Left ventricle myocardium superior (tissue), 1 donor: Measurements from ENCODE around the gene SUB1. TPM values are rescaled to one million over a fixed set of nuclear protein-coding genes. Genes with fewer than 3 reads are reported as not detected.
"Not testable (repeated sequence)": the region's sequence is repeated elsewhere in the genome, so short reads cannot be mapped to it uniquely, and the experiment has no call there.

Experiments
- ATAC-seq: fragments of 200-7000 bp; cut with Tn5 transposase; one replicate; pipeline ENCODE4 v1.9.1; 2020; ENCODE audit warnings: mild to moderate bottlenecking, moderate library complexity
- DNase-seq: peaks from one replicate; pipeline ENCODE4 v3.0.0-alpha.2; 2020
- intact Hi-C: fragments of 100-400 bp; cut with micrococcal nuclease; formaldehyde crosslinking; loops from one replicate; pipeline ENCODE4 v1.11.0; 2022
- total RNA-seq: library from RNA; stranded (reverse); fragmentation: NEBNext Ultra II Directional; extraction: Animal tissue kit (Norgen Biotek cat#: 25700); gene quantifications from one replicate; pipeline ENCODE4 v1.2.1, GENCODE V29; 2021
- donor health status: DM: no; HTN: yes; CAD: no; lungs with severe emphysema.

The SUB1 gene
- total RNA-seq, 1 donor from 2014 or later, result 183 TPM

DNA sequence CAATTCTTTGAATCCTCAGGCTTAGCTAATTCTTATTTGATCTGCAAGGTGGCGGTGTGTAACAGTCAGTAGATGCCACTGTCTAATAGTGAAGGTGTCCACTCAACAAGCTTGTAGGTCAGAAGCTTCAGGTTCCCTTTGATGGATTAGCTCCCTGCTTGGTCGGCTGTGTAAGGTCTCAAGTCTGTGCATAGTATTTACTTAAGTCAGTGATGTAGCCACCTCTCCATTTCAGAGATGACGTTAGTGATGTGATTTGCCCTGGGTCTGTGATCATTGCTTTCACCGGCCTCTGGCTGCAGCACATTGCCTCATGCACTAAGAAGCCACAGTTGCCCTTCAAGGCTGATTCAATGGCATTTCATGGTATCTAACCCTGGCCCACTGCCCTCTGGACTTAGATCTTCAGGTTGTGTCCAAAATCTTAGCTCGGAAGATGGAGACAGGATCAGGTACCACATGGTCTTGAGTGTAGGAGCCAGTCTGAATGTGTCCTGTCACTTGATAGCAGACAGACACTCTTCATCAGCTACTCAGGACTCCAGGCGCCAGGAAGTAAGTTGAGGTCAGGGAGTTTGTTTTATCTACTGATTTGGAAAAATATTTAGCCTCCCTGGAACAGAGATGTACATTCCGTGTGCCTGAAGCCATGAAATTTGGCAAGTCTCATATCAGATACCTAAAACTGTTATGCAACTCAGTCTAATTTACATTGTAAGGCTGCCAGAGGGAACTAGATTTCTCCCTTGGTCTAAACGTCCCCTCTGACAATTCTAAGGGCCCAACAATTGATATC, 42.9 kb downstream of the SUB1 start:
- DNase-seq (no peak), ATAC-seq (peak; percentile 91)
- intact Hi-C loops, result no loop called here

DNA sequence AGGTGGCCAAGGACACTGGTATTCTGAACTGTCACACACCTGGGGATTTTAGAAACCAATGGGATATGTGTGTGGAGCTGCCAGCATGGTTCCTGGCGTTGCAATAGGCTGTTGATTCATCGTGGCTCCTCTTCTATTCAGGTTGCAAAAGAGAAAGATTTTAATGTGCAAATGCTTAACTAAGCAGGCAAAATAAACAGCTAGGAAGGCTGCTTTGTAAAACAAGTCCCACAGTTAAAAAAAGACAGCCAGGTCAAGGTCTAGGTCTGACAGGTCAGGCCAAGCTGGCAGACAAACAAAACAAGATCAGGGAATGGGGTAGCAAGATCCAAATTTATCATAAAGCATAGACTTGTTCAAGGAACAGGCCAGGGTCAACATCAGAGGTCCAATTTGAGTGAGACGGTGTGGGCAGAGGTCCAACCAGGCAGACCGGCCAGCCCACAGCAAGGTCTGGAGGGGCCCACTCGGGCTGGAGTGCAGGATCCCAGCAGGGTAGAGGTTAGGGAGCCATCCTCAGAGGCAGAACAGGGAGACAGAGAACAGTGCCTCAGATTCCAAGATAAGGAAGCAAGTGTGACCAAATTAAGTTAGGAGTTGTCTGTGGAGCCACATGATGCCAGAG, 45.6 kb downstream of the SUB1 start:
- ATAC-seq, result no peak
- intact Hi-C loops, result no loop called here
- no peak for DNase-seq

DNA sequence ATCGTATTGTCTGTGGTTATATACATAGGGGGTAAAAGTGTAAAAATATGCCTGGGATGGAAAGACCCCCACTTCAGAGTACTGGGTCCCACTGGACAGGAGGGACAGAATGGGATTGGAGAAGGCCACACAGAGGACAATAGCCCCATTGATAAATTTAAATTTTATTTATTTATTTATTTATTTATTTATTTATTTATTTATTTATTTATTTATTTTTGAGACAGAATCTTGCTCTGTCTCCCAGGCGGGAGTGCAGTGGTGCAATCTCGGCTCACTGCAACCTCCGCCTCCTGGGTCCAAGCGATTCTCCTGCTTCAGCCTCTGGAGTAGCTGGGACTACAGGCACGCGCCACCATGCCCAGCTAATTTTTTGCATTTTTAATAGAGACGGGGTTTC, 47.7 kb downstream of the SUB1 start:
- intact Hi-C loops, DNase-seq, ATAC-seq: not testable (repeated sequence)

DNA sequence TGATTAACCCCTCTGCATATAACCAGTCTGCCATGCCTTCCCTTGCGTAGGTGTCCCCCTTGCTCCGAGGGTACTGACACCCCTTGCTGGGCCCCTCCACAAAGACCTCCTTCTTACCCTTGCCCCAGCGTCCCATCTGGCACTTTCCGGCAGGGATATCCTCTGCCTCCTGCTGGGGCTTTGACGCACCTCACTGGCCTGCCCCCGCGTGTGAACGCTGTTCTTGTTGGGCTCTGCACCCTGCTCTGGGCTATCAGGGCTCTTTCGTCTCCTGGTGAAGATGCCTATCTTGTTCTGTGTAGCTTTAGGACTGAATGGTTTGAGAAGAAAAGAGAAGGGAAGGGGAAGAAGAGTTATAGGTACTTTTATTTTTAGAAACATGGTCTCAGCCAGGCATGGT, 53.0 kb downstream of the SUB1 start:
- intact Hi-C loops, result no loop called here
- DNase-seq (no peak), ATAC-seq (no peak)

DNA sequence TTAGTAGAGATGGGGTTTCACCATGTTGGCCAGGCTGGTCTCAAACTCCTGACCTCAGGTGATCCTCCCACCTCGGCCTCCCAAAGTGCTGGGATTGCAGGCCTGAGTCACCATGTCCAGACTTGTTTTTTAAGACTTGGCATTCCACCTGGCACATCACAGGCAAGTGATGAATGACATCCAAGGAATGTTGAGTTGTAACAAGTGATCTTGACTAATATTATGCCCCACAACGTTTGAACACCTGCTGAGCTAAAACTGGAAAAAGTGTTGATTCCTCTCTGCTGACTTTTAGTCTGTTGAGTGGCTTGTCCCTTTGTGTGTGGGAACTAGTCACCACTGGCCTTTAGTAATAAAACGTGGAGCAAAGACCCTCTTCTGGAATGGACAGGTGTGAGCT, 54.6 kb downstream of the SUB1 start:
- DNase-seq (no peak), ATAC-seq (no peak)

DNA sequence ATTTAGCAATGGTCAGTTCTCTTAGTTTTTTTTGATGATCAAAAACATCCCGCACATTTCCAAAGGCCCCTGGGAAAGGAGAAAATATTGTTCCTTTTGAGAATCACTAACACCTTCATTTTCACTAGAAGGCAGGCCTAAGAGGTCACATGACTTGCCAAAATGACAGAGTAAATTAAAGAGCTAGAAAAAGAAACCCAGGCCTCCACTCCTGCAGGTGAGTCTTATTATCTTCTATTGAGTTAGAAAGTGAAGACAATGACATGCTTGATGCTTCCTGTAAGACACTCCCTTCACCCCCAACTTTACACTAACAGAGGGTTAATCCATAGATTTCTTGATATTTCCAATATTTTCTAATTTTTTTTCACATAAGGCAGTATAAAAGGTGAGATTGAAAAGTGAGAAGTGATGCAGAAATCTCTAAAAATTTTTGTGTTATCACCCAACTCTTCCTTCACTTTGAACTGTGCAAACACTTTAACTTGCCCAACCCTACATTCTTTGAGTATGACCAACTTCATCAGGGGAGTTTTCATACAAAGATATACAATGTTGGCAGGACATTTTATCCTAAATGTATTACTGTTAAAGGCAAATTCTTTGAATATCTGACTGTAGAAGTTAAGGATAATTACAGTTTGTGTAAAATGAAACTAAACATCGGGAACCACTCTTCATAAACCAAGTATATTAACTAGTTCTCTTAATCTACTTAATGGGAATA, 57.1 kb downstream of the SUB1 start:
- intact Hi-C loops, result no loop called here
- DNase-seq, result no peak
- ATAC-seq, result no peak

More for the DNA sequence above, 54.6 kb downstream of the SUB1 start:
- intact Hi-C loops, result no loop called here

DNA sequence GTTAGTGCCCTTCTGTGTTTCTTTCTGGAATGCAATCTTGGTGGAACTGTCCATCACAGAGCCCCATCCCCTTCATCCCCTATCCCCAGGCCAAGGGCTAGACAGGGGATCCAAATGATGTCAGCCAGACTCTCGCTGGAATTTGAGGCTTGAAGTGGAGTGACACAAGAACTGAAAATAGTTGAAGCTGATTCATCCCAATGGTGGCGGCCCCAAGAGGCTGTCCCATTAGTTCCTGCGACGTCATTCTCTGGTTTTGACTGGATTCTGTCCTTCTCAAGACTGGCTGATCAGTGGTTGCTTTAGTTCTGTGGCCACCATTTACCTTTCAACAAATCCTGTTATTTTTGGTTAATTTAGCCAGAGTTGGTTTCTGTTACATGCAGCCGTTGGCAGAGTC, 59.9 kb downstream of the SUB1 start:
- intact Hi-C loops, result no loop called here
- ATAC-seq (no peak), DNase-seq (no peak)

DNA sequence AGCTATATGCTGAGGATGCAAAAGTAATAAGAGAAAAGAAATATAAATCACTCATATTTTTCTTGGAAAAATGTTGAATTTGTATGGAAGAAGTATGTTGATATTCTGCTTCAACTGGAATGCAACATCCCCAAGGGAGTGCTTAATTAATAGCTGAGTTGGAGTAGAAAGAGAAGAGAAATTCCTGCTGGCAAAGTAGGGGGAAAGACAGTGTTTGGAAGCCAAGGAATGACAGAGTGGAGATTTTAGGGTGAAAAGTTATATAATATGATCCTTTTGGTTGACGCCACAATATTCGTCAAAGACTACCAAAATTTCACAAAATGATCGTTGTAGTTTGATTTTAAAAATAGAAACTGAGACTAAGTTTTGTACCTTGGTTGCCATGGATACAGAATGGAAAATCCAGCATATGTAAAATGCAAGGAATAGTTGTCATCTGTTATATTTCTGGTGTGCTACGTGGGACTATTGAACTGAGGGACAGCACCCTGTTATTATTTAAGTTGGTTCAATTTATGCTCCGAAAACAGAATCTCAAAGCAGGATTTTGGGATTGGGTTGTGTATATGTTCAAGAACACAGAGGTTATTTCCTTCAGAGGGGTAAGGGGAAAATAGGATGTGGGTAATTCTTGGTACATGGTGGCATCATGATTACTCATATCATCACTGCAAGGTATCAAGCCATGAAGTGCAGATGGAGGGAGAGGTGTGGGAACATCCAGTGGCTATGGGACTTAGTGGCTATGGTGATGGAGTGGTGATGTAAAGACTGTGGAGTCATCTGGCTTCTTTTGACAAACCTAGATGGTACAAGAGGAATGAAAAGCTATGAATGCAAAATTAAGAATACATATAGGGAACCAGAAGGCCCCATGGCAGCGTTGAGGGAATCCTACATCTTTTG, 61.0 kb downstream of the SUB1 start:
- ATAC-seq (no peak), DNase-seq (no peak)
- intact Hi-C loops, result no loop called here

DNA sequence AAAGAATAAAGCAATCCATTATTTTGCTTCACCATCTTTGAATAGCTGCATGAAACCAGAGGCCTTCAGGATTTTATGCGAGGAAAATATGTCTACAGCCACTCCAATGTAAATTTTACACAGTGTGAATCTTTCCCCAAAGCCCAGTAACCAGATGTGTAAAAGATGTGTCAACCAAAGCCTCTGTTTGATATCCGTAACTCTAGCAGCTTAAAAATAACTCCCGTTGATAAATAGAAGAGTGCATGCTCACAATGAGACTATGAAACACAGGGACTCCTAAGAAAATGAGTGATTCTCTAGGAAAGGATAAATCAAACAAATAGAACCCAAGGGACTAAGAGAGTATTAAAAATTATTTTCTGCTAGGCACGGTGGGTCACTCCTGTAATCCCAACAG, 65.7 kb downstream of the SUB1 start:
- ATAC-seq, result peak; percentile 58
- intact Hi-C loops, result no loop called here
- no peak for DNase-seq

DNA sequence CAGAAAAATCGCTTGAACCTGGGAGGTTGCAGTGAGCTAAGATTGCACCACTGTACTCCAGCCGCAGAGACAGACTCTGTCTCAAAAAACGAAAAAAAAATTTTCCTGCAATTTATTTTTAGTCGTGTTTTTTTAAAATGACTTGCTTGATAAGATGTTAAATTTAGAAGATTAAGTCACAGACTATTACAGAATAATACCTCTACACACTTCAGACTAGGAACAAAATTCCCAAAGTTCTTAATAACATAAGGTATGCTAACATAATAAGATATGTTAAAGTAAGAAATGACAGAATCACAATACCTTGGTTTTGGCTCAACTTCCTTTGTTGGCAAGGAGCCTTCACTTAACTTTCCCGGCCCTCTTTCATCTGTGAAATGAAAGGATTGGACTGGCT, 66.3 kb downstream of the SUB1 start:
- no peak for DNase-seq
- intact Hi-C loops, result no loop called here

More for the DNA sequence above, 66.3 kb downstream of the SUB1 start:
- ATAC-seq, result peak; percentile 38

Other genes starting within 250 kb of the SUB1 start
- 51.6 TPM for gene ZFR, start 140.8 kb upstream of the SUB1 start, total RNA-seq
- 16.3 TPM for gene NPR3, start 125.8 kb downstream of the SUB1 start, total RNA-seq